SK-N-SH (cell line): ENCODE results near the gene PLXNA4. TPM values are rescaled to one million over a fixed set of nuclear protein-coding genes. Genes with fewer than 3 reads are reported as not detected.

ENCODE experiments used
- CTCF ChIA-PET: fragments of 300-600, 350-600 bp; formaldehyde crosslinking; extraction: SDS; loops from one replicate; lab custom pipeline; 2021; lab: Yijun Ruan, JAX
- POLR2A ChIA-PET: fragments of 350-600 bp; sonication (Branson Sonifier 250); formaldehyde crosslinking; extraction: SDS; loops from one replicate; lab custom pipeline; 2020; ENCODE audit warnings: antibody characterized with exemption, inconsistent platforms; lab: Yijun Ruan, JAX
- DNase-seq: peaks from one replicate; pipeline ENCODE4 v3.0.0; 2012
- H2AFZ ChIP-seq: fragments of 200-600 bp; sonication (generic); 2 replicates; pipeline ENCODE4 v1.8.1; 2016; ENCODE audit warnings: antibody characterized with exemption, mild to moderate bottlenecking, low read depth
- H3F3A ChIP-seq: fragments of 200-600 bp; sonication (generic); replicated peaks from 2 replicates; pipeline ENCODE3; 2016; ENCODE audit warnings: antibody characterized with exemption, mild to moderate bottlenecking; ENCODE audit not compliant: insufficient read depth
- H3K27ac ChIP-seq, 2 experiments: fragments of 200-500 bp in 1 of 2; fragments of 200-600 bp in 1 of 2; sonication (Bioruptor generic) in 1 of 2; sonication (generic), shearing (Covaris generic) in 1 of 2; 2 replicates each; pipeline versions ENCODE4 v1.5.1 to v1.6.1; 2014 to 2016; ENCODE audit warnings: low read depth in 2 of 2, inconsistent platforms in 1 of 2, low read length in 1 of 2, mild to moderate bottlenecking in 1 of 2, mixed read lengths in 1 of 2
- H3K27me3 ChIP-seq: fragments of 200-600 bp; sonication (generic), shearing (Covaris generic); 2 replicates; pipeline ENCODE4 v1.6.1; 2016; ENCODE audit warnings: mixed run types; ENCODE audit not compliant: insufficient read depth
- H3K36me3 ChIP-seq, 2 experiments: fragments of 200-500 bp in 1 of 2; fragments of 200-600 bp in 1 of 2; sonication (Bioruptor generic) in 1 of 2; sonication (generic) in 1 of 2; replicated peaks in 1 of 2; 2 replicates each; pipeline versions ENCODE3 to v1.5.1; 2014 to 2016; ENCODE audit warnings: low read length in 1 of 2, mild to moderate bottlenecking in 1 of 2; ENCODE audit not compliant: insufficient read depth in 2 of 2, control insufficient read depth in 1 of 2
- H3K4me1 ChIP-seq, 2 experiments: fragments of 200-500 bp in 1 of 2; fragments of 200-600 bp in 1 of 2; sonication (Bioruptor generic) in 1 of 2; sonication (generic), shearing (Covaris generic) in 1 of 2; 2 replicates each; pipeline versions ENCODE4 v1.5.1 to v1.6.1; 2014 to 2016; ENCODE audit warnings: low read depth in 1 of 2, low read length in 1 of 2, mixed run types in 1 of 2; ENCODE audit not compliant: insufficient read depth in 2 of 2, control insufficient read depth in 1 of 2
- H3K4me2 ChIP-seq: fragments of 200-600 bp; sonication (generic), shearing (Covaris generic); 2 replicates; pipeline ENCODE4 v1.6.1; 2017; ENCODE audit warnings: mixed run types
- H3K4me3 ChIP-seq, 2 experiments: fragments of 200-500 bp in 1 of 2; fragments of 200-600 bp in 1 of 2; sonication (Bioruptor generic) in 1 of 2; sonication (generic), shearing (Covaris generic) in 1 of 2; 2 replicates each; pipeline versions ENCODE4 v1.5.1 to v1.8.1; 2014 to 2016; ENCODE audit warnings: low read depth in 2 of 2, inconsistent platforms in 1 of 2, low read length in 1 of 2, mild to moderate bottlenecking in 1 of 2, mixed read lengths in 1 of 2, moderate library complexity in 1 of 2
- H3K79me2 ChIP-seq: fragments of 200-600 bp; sonication (generic); 2 replicates; pipeline ENCODE4 v1.8.1; 2017; ENCODE audit warnings: mild to moderate bottlenecking; ENCODE audit not compliant: insufficient read depth
- H3K9ac ChIP-seq: fragments of 200-600 bp; sonication (generic); 2 replicates; pipeline ENCODE4 v1.6.1; 2017; ENCODE audit warnings: mixed run types
- H3K9me2 ChIP-seq: fragments of 200-600 bp; sonication (generic); 2 replicates; pipeline ENCODE4 v1.6.1; 2017; ENCODE audit warnings: mixed run types
- H3K9me3 ChIP-seq: fragments of 200-600 bp; sonication (generic); 2 replicates; pipeline ENCODE4 v1.6.1; 2017; ENCODE audit warnings: mixed run types, mild to moderate bottlenecking, moderate library complexity
- H4K20me1 ChIP-seq: fragments of 200-600 bp; sonication (generic); 2 replicates; pipeline ENCODE4 v1.6.1; 2017; ENCODE audit warnings: mild to moderate bottlenecking, mixed run types; ENCODE audit not compliant: insufficient read depth
- ELF1 ChIP-seq: IDR thresholded peaks from 2 replicates; pipeline ENCODE4 v1.4.0; 2012
- EP300 ChIP-seq, 2 experiments: IDR thresholded peaks; 2 replicates each; pipeline versions ENCODE4 v1.4.0 to v1.6.1; 2012; ENCODE audit warnings: borderline replicate concordance in 1 of 2, low read depth in 1 of 2, low read length in 1 of 2
- FOSL2 ChIP-seq: IDR thresholded peaks from 2 replicates; pipeline ENCODE4 v1.4.0; 2012; ENCODE audit warnings: low read depth, mild to moderate bottlenecking, moderate library complexity, borderline replicate concordance
- FOXJ3 ChIP-seq: sonication (generic); formaldehyde crosslinking; IDR thresholded peaks from 2 replicates; pipeline ENCODE4 v1.5.1; 2020; ENCODE audit warnings: mild to moderate bottlenecking, missing genetic modification reagents
- IRF3 ChIP-seq: fragments of 150-350 bp; IDR thresholded peaks from 2 replicates; pipeline ENCODE4 v1.6.1; 2016; ENCODE audit warnings: mild to moderate bottlenecking, low read depth, low read length
- JUND ChIP-seq: IDR thresholded peaks from 2 replicates; pipeline ENCODE4 v1.4.0; 2012
- MXI1 ChIP-seq: IDR thresholded peaks from 2 replicates; pipeline ENCODE4 v1.6.1; 2012; ENCODE audit warnings: mild to moderate bottlenecking, low read depth, low read length, improper control_type of control experiment
- NRF1 ChIP-seq: IDR thresholded peaks from 2 replicates; pipeline ENCODE4 v1.6.1; 2012; ENCODE audit warnings: low read depth, mild to moderate bottlenecking, low read length
- PBX3 ChIP-seq: IDR thresholded peaks from 2 replicates; pipeline ENCODE4; 2012
- POLR2AphosphoS5 ChIP-seq: IDR thresholded peaks from 2 replicates; pipeline ENCODE4 v1.6.1; 2012; ENCODE audit warnings: low read depth, low read length
- RXRA ChIP-seq: IDR thresholded peaks from 2 replicates; pipeline ENCODE4 v1.4.0; 2012; ENCODE audit warnings: low read depth, mild to moderate bottlenecking, borderline replicate concordance
- SMC3 ChIP-seq: IDR thresholded peaks from 2 replicates; pipeline ENCODE4 v1.6.1; 2012; ENCODE audit warnings: low read depth, low read length, improper control_type of control experiment
- TAF1 ChIP-seq: IDR thresholded peaks from 2 replicates; pipeline ENCODE4 v1.6.1; 2012; ENCODE audit warnings: low read depth, mild to moderate bottlenecking, low read length, moderate library complexity, borderline replicate concordance
- TCF12 ChIP-seq: IDR thresholded peaks from 2 replicates; pipeline ENCODE4 v1.4.0; 2012
- ZBTB33 ChIP-seq: IDR thresholded peaks from 2 replicates; pipeline ENCODE4 v1.4.0; 2012; ENCODE audit warnings: low read depth, borderline replicate concordance
- WGBS: methylation state at CpG from one replicate; pipeline ENCODE4 v1.1.6; 2017; ENCODE audit warnings: low lambda C conversion rate; 5-methylcytosine and 5-hydroxymethylcytosine counted together
- polyA plus RNA-seq, 3 experiments: library from polyadenylated mRNA; depleted of rRNA; stranded (reverse); fragments of >200 nt; gene quantifications; 2 replicates each; pipeline ENCODE4 v1.2.3, GENCODE V29; 2012

PLXNA4 gene
- polyA plus RNA-seq, 1 of the 3 experiments (the other 2 are of a cell fraction), result 2.4 TPM

DNA sequence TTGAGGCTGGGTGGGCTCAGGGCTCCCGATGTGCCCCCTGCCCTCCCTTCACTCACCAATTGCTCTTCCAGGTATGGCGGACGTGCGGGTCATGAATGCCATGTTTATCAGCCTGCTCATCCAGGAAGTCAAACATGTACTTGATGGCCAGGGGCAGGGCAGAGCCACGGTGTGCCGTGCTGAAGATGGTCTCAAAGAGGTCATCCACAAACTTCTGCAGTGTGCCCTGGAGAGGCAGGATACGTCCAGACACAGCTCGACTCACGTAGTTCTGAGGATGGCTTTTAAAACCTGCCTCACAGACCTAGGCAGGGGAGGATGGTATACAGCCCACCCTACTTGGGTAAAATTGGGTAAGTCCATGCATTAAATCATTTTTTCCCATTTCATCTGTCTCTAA, 431.2 kb downstream of the PLXNA4 start:
- Histone ChIP-seq H3K9ac (no peak overlapping the region), H3K4me1 (peaks cover 0 to 7% of the 10 kb centered on the region in 2 experiments; a peak in 2 of 4 replicates), H3K79me2 (no peaks in the 10 kb centered on the region), H3K36me3 (peaks cover 5 to 22% of the 10 kb centered on the region in 2 experiments), H3K4me3 (no peak overlapping the region), H3K4me2 (0 out of 2 replicates have a peak overlapping the region, but pooled peaks have one; percentile 31), H3F3A (peaks cover 15% of the 10 kb centered on the region), H2AFZ (no peak overlapping the region), H4K20me1 (no peaks in the 10 kb centered on the region), H3K27me3 (no peaks in the 10 kb centered on the region), H3K9me2 (no peaks in the 10 kb centered on the region), H3K27ac (peak overlapping the region in 1 of 2 experiments; percentile 54; a peak in 2 of 4 replicates), H3K9me3 (no peaks in the 10 kb centered on the region)
- TF ChIP-seq NRF1, result no peak
- TF ChIP-seq SMC3, result no peak
- TF ChIP-seq JUND, result no peak
- TF ChIP-seq PBX3, result no peak
- TF ChIP-seq POLR2AphosphoS5, result no peak
- no peak for TF ChIP-seq IRF3
- no peak for TF ChIP-seq TCF12
- TF ChIP-seq EP300 (IDR thresholded peaks at IDR 0.05; ENCODE audit: borderline replicate concordance in 1 of 2, low read depth in 1 of 2, low read length in 1 of 2), result no peak
- CTCF ChIA-PET, result no interaction called here
- WGBS, result 80% methylated on average over 9 of the region's 9 CpGs
- no peak for DNase-seq
- POLR2A ChIA-PET, result no interaction called here

DNA sequence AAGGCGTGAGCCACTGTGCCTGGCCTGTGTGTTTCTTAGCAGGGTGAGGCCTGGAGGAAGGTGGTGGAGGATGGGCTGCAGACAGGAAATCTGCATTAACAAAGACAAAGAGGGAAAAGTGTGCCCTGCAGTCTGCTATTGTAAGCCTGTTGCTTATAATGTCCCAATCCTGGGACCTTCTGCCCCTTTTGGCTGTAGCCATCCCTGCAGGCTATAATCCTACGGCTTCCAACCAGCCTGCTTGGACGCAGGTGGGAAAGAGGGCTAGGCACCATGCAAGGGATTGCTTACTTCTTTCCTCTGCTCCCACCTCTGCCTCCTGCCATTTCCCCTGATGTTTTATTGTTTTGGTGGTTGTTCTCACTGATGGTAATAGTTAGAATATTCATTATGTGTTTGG, 434.3 kb downstream of the PLXNA4 start:
- Histone ChIP-seq H2AFZ (no peak overlapping the region), H3K36me3 (peaks cover 0 to 5% of the 10 kb centered on the region in 2 experiments), H3K4me3 (no peak overlapping the region), H3K79me2 (no peaks in the 10 kb centered on the region), H3K9ac (no peak overlapping the region), H3K27me3 (no peaks in the 10 kb centered on the region), H3F3A (peaks cover 15% of the 10 kb centered on the region), H3K9me3 (no peaks in the 10 kb centered on the region), H3K9me2 (no peaks in the 10 kb centered on the region), H3K4me1 (peaks cover 5 to 23% of the 10 kb centered on the region in 2 experiments; a peak in 3 of 4 replicates), H3K27ac (no peak overlapping the region), H3K4me2 (no peak overlapping the region), H4K20me1 (no peaks in the 10 kb centered on the region)
- DNase-seq, result no peak
- ChIA-PET CTCF (no interaction called here), POLR2A (no interaction called here)
- 98% methylated on average over 3 of the region's 3 CpGs for WGBS
- TF ChIP-seq MXI1 (no peak), ELF1 (no peak), EP300 (IDR thresholded peaks at IDR 0.05; ENCODE audit: borderline replicate concordance in 1 of 2, low read depth in 1 of 2, low read length in 1 of 2) (no peak), FOXJ3 (CRISPR knock-in tag) (no peak), ZBTB33 (no peak), TAF1 (no peak), FOSL2 (no peak), SMC3 (no peak), RXRA (no peak)
